DOHH2 (cell line): ENCODE results near the gene GALK2.

Experiments used
- EZH2phosphoT487 ChIP-seq: fragments of 200-600 bp; sonication (generic); IDR thresholded peaks from 2 replicates; pipeline ENCODE4 v1.6.1; 2017; ENCODE audit warnings: borderline replicate concordance, mild to moderate bottlenecking, antibody characterized with exemption, low read length, moderate library complexity, mixed read lengths
- TF ChIP-seq, protein P1 (sequence below): fragments of 200-600 bp; sonication (generic); IDR thresholded peaks from one replicate; pipeline ENCODE4 v1.5.1; 2014; ENCODE audit warnings: antibody characterized with exemption, mild to moderate bottlenecking, low read depth, low read length; ENCODE audit not compliant: poor library complexity, severe bottlenecking

DNA sequence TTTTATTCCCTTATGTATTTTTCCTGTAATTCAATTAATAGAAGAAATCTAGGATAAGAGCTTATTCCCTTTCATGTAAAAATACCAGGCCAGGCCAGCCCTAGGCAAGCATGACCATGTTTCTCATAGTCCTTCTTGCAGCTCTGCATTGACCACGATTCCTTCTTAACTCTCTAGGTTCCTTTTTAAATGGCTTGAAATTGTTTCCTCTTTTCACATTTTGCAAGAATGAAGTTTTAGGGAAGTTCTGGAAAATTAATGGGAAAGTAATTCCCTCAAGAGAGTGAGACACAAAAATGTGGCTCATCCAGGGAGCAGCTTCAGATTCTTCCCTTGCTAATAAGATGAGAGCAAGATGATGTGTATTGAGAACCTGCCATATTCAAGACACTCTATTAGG, 136.5 kb downstream of the GALK2 start:
- TF ChIP-seq, protein P1, sequence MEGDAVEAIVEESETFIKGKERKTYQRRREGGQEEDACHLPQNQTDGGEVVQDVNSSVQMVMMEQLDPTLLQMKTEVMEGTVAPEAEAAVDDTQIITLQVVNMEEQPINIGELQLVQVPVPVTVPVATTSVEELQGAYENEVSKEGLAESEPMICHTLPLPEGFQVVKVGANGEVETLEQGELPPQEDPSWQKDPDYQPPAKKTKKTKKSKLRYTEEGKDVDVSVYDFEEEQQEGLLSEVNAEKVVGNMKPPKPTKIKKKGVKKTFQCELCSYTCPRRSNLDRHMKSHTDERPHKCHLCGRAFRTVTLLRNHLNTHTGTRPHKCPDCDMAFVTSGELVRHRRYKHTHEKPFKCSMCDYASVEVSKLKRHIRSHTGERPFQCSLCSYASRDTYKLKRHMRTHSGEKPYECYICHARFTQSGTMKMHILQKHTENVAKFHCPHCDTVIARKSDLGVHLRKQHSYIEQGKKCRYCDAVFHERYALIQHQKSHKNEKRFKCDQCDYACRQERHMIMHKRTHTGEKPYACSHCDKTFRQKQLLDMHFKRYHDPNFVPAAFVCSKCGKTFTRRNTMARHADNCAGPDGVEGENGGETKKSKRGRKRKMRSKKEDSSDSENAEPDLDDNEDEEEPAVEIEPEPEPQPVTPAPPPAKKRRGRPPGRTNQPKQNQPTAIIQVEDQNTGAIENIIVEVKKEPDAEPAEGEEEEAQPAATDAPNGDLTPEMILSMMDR = no peak
- TF ChIP-seq EZH2phosphoT487 = no peak
